ENCODE data around the gene LDLRAD3.

The LDLRAD3 gene

GRCh38 chr11:35962369-35963138 is 18.7 kb downstream of the LDLRAD3 start:
- DNase-seq (ENCODE audit: low read depth) = no peak

GRCh38 chr11:35963911-35964310 is 20.0 kb downstream of the LDLRAD3 start:
- no peak for DNase-seq (ENCODE audit: low read depth)

GRCh38 chr11:35964841-35965240 is 21.0 kb downstream of the LDLRAD3 start:
- no peak for DNase-seq (ENCODE audit: low read depth)

- no peak for DNase-seq (ENCODE audit: low read depth)
These were observed 23.2 kb downstream of the LDLRAD3 start for GRCh38 chr11:35967042-35967441.

- no peak for DNase-seq (ENCODE audit: low read depth)
These were observed 24.7 kb downstream of the LDLRAD3 start for GRCh38 chr11:35968386-35969088.

GRCh38 chr11:35969089-35970042 is 25.5 kb downstream of the LDLRAD3 start:
- no peak for DNase-seq (ENCODE audit: low read depth)

- no peak for DNase-seq (ENCODE audit: low read depth)
These were observed 26.6 kb downstream of the LDLRAD3 start for GRCh38 chr11:35970445-35970844.

- DNase-seq (ENCODE audit: low read depth) = no peak
These were observed 28.1 kb downstream of the LDLRAD3 start for GRCh38 chr11:35971841-35972422.

- DNase-seq (ENCODE audit: low read depth) = no peak
These were observed 31.2 kb downstream of the LDLRAD3 start for GRCh38 chr11:35974882-35975589.

GRCh38 chr11:35976434-35976833 is 32.6 kb downstream of the LDLRAD3 start:
- no peak for DNase-seq (ENCODE audit: low read depth)

GRCh38 chr11:35978183-35978582 is 34.3 kb downstream of the LDLRAD3 start:
- DNase-seq (ENCODE audit: low read depth) = no peak

GRCh38 chr11:35978891-35979290 is 35.0 kb downstream of the LDLRAD3 start:
- DNase-seq (ENCODE audit: low read depth) = no peak

- no peak for DNase-seq (ENCODE audit: low read depth)
These were observed 37.0 kb downstream of the LDLRAD3 start for GRCh38 chr11:35980686-35981390.

GRCh38 chr11:35981581-35981980 is 37.7 kb downstream of the LDLRAD3 start:
- no peak for DNase-seq (ENCODE audit: low read depth)

- DNase-seq (ENCODE audit: low read depth) = no peak
These were observed 38.2 kb downstream of the LDLRAD3 start for GRCh38 chr11:35982061-35982460.

- no peak for DNase-seq (ENCODE audit: low read depth)
These were observed 40.1 kb downstream of the LDLRAD3 start for GRCh38 chr11:35983981-35984380.

- peak; percentile 42 for DNase-seq (ENCODE audit: low read depth)
These were observed 43.1 kb downstream of the LDLRAD3 start for GRCh38 chr11:35986947-35987346.

- DNase-seq (ENCODE audit: low read depth) = no peak
These were observed 46.3 kb downstream of the LDLRAD3 start for GRCh38 chr11:35990170-35990569.

- DNase-seq (ENCODE audit: low read depth) = no peak
These were observed 47.0 kb downstream of the LDLRAD3 start for GRCh38 chr11:35990816-35991215.

- no peak for DNase-seq (ENCODE audit: low read depth)
These were observed 48.7 kb downstream of the LDLRAD3 start for GRCh38 chr11:35992548-35992947.

- no peak for DNase-seq (ENCODE audit: low read depth)
These were observed 50.6 kb downstream of the LDLRAD3 start for GRCh38 chr11:35994421-35994820.

Data from ELR (cell line).